DMS 273 (cell line): ENCODE results near the gene PRPF38A.
A peak's percentile ranks its signal among the peaks of the same experiment; 100 is the strongest.

Source experiments
- DNase-seq: peaks from one replicate; lab custom pipeline; 2025; ENCODE audit not compliant: unreplicated experiment; lab: John Stamatoyannopoulos, UW

PRPF38A gene

DNA sequence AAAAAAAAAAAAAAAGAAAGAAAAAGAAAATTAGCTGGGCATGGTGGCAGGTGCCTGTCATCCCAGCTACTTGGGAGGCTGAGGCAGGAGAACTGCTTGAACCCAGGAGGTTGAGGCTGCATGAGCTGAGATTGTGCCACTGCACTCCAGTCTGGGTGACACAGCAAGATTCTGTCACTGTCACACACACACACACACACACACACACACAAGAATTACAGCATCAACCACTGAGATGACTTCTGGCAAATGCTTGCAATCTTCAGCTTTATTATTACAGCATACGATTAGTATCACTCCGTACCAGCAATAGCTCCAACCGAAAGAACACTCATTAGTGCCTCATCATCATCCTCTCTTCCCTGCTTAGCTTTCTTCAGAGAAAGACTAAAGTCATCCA is 4.8 kb upstream of the PRPF38A start:
- DNase-seq, result no peak

DNA sequence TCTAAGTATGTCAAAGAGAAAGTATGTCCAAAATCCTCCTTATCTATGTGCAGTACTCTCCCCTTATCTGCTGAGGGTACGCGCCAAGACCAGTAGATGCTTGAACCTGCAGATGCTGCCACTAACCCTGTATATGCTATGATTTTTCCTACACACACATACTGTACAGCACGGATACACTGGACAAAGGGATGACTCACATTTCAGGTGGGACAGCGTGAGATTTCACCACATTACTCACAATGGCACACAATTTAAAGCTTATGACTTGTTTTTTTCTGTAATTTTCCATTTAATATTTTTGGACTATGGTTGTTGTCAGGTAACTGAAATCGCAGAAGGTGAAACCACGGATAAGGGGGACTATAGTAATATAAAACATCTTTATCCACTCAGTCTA is 4.3 kb upstream of the PRPF38A start:
- DNase-seq, result no peak

DNA sequence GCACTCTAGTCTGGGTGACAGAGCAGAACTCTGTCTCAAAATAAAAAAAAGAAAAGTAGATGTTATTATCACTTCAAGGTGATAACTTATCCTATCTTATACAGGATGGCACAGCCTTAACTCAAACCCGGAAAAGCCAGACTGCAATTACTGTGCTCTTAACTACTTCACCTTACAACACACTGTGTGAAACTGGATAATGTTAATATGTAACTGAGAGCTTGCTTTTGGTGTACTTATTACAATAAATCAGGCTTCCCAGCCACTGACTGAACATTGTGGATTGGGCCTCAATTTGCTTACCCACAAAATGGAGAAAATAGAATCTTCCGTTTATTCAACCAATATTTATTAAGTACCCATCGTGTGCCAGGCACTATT is 1.6 kb upstream of the PRPF38A start:
- no peak for DNase-seq

DNA sequence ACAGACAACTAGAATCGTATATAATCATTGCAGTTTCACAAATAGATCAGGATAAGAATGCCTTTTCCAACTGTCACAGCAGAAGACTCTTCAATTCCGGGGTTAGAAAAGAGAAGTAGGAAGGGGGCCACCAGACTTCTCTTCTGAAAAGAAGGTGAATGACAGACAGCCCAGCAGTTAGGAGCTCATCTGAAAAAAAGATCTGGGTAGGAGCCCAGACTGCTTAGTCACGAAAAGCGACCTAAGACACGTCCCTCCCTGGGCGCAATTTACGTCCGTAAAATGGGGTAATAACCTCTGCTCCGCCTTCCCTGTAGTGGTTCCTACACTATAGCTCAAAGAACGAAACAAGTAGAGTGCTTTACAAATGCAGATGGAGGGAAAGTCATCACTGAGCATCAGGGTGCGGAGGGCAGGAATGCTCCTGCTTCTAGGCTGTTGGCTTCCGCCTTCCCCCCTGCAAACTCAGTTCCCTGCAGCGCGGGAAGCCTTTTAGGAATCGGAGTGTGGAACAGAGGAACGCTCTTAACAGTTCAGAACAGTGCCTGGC is 761 bp upstream of the PRPF38A start:
- peak; percentile 81 for DNase-seq

DNA sequence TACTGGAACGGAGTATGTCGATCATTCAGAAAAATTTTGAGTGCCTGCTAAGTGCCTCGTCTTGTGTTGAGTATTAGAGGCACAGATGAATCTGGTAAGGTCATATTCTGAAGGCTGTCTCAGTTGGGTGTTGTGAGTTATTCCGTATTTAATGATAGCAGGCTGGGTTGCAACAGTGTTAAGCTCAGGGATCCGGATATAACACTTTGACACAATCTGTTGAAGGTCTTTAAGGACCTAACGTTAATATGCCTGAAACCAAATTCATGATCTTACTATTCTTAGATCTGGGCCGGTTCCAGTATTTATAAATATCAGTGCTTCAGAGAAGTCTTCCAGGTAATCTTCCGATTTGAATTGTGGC is 555 bp downstream of the PRPF38A start:
- DNase-seq, result no peak

DNA sequence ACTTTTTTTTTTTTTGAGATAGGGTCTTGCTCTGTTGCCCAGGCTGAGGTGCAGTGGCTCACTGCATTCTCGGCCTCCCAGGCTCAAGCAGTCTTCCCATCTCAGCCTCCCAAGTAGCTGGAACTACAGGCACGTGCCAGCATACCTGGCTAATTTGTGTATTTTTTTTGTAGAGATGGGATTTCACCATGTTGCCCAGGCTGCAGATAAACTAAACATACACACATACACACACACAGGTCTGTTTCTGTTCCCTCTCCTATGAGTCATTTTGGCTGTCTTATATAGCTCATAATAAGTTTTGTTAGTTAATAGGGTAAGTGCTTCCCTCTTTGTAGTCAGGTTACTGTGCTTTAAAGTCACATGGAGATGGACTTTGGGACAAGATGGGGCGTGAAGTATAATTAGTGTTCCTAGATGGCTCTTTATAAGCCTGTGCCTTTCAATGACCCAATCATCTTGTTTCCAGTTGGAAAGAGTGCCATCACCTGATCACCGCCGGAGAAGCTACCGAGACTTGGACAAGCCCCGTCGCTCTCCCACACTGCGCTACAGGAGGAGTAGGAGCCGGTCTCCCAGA is 9.1 kb downstream of the PRPF38A start:
- no peak for DNase-seq

DNA sequence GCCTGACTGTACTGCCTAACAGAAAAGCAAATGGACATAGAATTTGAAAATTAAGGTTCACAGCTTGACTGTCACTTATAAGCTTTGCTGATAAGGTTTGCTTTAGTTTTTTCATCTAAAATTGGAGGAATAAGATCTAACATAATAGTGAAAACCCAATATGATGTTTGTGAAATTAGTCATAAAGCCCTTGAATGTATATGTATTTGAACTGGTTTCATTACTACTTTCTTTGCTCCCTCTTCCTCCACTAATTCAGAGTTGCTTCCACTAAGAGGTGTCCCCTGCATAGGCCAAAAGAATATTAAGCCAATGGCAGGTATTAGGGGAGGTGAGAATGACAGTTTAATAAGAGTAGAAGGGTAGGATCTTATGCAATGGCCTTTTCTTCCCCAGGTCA is 10.5 kb downstream of the PRPF38A start:
- no peak for DNase-seq

DNA sequence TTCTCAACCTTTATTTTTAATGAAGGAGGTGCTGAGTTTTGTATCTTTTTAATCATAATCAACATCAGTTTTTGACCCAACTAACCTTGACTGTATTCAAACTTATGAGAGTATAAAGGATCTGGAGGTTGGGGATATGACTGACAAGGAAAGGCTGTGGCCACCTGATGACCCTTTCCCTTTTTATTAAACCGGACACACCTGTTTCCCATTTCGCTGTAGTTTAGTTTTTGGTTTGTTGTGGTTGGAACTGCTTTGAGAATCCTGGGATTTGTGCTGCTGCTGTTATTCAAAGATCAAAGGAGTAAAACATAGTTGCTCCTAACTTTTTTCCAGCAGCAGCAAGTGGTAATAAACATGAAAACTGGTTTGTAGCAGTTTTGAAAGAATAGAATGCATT is 12.4 kb downstream of the PRPF38A start:
- DNase-seq, result no peak

DNA sequence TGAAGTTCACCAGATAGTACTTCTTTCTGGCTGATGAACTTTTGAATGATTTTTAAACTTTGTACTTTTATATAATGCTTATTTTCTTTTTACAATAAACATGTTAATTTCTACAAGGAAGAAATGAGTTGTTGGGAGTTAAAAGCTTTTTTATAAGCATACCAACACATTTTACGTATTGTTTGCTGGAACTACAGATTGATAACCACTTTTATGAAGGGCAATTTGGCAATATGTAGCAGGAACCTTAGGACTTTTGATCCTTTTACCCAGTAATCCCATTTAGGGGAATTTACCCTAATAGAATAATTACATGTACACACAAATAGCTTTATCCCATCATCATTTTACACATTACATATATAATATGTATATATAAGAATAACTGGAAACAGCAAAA is 16.3 kb downstream of the PRPF38A start:
- no peak for DNase-seq

DNA sequence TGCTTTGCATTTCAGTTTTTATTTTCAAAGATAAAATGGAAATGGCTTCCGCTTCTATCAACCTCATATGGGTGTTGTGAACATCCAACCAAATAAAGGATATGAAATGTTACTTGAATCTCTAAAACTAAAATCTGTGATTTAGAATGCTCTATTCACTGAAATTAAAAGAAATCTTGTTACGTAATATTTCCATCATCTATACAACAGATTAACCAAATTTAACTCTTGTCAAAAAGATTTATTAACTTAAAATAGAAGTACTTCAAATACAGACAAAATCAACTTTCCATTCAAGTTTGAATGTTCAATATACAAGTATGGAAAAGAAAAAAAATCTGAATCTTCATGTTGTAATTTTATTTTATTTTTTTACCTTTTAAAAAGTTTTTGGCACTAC is 18.7 kb downstream of the PRPF38A start:
- DNase-seq, result no peak

GRCh38 chr1:52423771-52424170 is 19.4 kb downstream of the PRPF38A start:
- no peak for DNase-seq

DNA sequence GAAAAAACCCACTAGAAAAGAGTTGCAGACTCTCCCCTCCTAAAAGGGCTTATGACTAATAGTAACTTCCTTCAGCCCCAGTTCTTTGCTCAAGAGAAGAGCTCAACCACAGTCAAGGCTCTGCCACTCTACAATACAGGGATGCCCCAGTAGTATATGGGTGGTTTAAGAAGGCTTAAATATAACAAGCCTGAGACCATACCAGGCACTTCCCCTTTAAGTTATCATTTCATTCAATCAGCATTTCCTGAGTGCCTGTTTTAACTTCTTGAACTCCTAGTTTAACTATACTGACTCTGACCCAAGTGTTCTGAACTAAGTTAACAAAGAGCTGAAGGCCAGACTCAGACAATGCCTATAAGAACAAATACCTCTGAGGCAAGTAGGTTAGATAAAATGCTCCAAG is 19.8 kb downstream of the PRPF38A start:
- DNase-seq, result no peak

- DNase-seq, result no peak
These were observed 20.4 kb downstream of the PRPF38A start for GRCh38 chr1:52424813-52425212.

GRCh38 chr1:52426371-52426770 is 22.0 kb downstream of the PRPF38A start:
- no peak for DNase-seq

DNA sequence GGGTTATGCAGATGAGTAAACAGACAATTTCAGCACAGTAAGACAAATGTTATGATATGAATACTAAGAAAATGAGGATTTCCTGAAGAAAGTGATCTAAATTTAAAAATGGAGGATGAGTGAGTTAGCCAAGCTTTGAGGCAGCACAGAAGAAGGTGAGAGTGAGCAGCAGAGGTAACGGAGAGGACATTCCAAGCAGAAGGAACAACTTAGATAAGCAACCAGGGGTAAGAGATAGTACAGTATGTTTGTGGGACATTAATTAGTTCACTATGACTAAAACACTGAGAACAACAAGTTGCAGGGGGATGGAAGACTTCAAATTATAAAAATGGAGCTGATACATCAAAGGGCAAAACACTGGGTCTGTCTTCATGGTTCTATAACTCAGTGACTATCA is 22.8 kb downstream of the PRPF38A start:
- DNase-seq, result no peak

- DNase-seq, result no peak
These were observed 28.4 kb downstream of the PRPF38A start for GRCh38 chr1:52432807-52433206.

DNA sequence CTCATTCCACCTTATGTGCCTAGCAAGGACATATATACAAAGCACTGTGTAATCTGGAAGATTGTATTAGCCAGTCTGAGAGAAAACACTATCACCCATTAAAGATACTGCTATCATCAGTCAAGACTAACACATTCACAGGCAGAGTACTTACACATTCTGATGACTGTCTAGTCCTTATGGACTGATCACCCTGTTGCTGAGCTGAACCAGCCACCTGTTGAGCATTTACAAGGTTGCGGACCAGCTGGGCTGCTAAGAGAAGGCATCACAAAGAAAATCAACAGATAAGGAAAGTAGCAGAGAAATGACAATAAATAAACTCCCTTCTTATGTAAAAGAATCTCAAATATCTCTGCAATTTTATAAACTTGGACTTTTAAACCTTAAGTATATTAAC is 30.8 kb downstream of the PRPF38A start:
- no peak for DNase-seq

- DNase-seq, result no peak
These were observed 31.2 kb downstream of the PRPF38A start for GRCh38 chr1:52435650-52436049.

DNA sequence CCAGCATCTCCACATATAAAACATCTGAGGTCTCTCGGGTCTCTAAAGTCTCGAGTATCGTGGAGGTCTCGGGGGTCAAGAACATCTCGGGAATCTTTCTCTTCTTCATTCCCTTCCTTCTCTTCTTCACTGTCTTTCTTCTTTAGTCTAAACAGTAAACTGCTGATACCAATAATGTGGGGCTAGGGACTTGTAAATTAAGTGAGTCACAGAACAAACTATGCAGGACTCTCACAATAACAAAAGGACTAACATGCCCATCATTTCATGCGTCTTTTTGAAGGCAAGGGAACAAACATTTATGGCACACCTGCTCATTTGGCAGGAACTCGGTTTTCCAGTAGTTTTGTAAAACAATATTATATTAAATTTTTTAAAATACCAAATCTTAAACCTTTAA is 32.4 kb downstream of the PRPF38A start:
- no peak for DNase-seq

DNA sequence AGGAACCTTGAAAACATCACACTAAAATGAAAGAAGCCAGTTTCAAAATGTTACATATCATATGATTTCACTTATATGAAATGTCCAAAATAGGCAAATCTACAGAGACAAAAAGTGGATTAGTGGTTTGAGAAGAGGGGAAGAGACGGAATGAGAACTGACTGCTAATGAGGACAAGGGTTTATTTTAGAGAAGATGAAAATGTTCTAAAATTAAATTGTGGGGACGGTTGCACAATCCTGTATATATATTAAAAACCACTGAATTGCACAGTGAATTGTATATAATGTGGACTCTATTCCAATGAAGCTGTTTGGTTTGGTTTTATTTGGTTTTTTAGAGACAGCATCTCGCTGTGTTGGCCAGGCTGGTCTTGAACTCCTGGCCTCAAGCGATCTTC is 35.6 kb downstream of the PRPF38A start:
- DNase-seq, result no peak

DNA sequence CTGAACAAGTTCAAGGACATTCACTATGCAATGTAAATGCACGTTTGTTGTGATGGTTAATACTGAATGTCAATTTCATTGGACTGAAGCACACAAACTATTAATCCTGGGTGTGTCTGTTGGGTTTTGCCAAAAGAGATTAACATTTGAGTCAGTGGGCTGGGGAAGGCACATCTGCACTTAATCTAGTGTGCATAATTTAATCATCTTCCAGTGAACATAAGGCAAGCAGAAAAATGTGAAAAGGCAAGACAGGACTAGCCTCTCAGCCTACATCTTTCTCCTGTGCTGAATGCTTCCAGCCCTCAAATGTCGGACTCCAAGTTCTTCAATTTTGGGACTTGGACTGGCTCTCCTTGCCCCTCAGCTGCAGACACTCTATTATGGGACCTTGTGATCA is 40.1 kb downstream of the PRPF38A start:
- peak; percentile 6 for DNase-seq

DNA sequence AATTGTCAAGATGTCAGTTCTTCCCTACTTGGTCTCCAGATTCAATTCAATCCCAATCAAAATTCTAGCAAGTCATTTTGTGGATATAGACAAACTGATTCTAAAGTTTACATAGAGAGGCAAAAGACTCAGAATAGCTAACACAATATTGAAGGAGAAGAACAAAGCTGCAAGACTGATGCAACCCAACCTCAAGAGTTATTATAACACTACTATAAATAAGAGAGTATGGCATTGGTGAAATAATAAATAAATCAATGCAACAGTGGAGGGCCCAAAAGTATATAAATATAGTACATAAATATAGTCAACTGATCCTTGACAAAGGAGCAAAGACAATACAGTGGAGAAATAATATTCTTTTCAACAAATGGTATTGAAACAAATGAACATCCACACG is 49.7 kb downstream of the PRPF38A start:
- DNase-seq, result no peak

DNA sequence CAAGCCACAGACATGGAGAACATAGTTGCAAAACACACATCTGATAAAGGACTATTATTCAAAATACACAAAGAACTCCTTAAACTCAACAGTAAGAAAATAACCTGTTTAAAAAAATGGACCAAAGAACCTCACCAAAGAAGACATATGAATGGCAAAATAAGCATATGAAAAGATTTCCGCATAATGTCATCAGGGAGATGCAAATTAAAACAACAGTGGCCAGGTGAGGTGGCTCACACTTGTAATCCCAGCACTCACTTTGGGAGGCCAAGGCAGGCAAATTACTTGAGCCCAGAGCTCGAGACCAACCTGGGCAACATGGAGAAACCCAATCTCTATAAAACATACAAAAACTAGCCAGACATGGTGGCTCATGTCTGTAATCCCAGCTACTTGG is 50.4 kb downstream of the PRPF38A start:
- DNase-seq, result no peak

- no peak for DNase-seq
These were observed 51.3 kb downstream of the PRPF38A start for GRCh38 chr1:52455686-52456085.
